ENCODE measurements around the gene KCNA3.

GRCh38 chr1:110696818-110697217 is 22.1 kb upstream of the KCNA3 start:
- TF ChIP-seq POLR2A (IDR thresholded peaks at IDR 0.05; ENCODE audit: low read length) (no peak), GATA1 (IDR thresholded peaks at IDR 0.05; ENCODE audit: low read depth, low read length) (no peak)
